HepG2 (cell line): Measurements from ENCODE around the gene FOXN3. TPM values are rescaled to one million over a fixed set of nuclear protein-coding genes. Genes with fewer than 3 reads are reported as not detected.

ENCODE experiments used
- CEBPB ChIP-seq: IDR thresholded peaks from 2 replicates; pipeline ENCODE4 v1.6.1; 2011; ENCODE audit warnings: low read depth, low read length, improper control_type of control experiment, borderline replicate concordance
- FOXK1 ChIP-seq: sonication (generic); formaldehyde crosslinking; IDR thresholded peaks from 2 replicates; pipeline ENCODE4 v1.4.0; 2020; ENCODE audit warnings: low read depth, missing genetic modification reagents, borderline replicate concordance
- LCORL ChIP-seq, 2 experiments: fragments of 450-650 bp in 1 of 2; sonication (generic) in 1 of 2; formaldehyde crosslinking in 1 of 2; IDR thresholded peaks; 2 replicates each; pipeline versions ENCODE4 v1.5.0 to v1.6.1; 2017 to 2020; ENCODE audit warnings: antibody characterized with exemption in 1 of 2, missing genetic modification reagents in 1 of 2
- NCOA1 ChIP-seq: sonication (generic); formaldehyde crosslinking; IDR thresholded peaks from 2 replicates; pipeline ENCODE4 v1.9.0; 2021; ENCODE audit warnings: missing genetic modification reagents
- NR2F6 ChIP-seq, 2 experiments: IDR thresholded peaks; 2 replicates each; pipeline ENCODE4 v1.6.1; 2016; ENCODE audit warnings: antibody characterized with exemption in 1 of 2, mild to moderate bottlenecking in 1 of 2
- POLR2G ChIP-seq: fragments of 200-400 bp; formaldehyde crosslinking; IDR thresholded peaks from 2 replicates; pipeline ENCODE4 v1.6.1; 2018; ENCODE audit warnings: mild to moderate bottlenecking, low read depth, low read length, moderate library complexity
- SMC3 ChIP-seq: IDR thresholded peaks from 2 replicates; pipeline ENCODE4 v1.6.1; 2011; ENCODE audit warnings: low read length, improper control_type of control experiment
- TCF7 ChIP-seq: sonication (generic); IDR thresholded peaks from 2 replicates; pipeline ENCODE4 v1.6.1; 2016; ENCODE audit warnings: antibody characterized with exemption, low read depth
- THAP11 ChIP-seq: IDR thresholded peaks from 2 replicates; pipeline ENCODE4 v1.6.1; 2016; ENCODE audit warnings: missing biosample characterization, missing genetic modification reagents
- ZFY ChIP-seq: sonication (generic); formaldehyde crosslinking; IDR thresholded peaks from 2 replicates; pipeline ENCODE4 v1.4.0; 2020; ENCODE audit warnings: missing genetic modification reagents
- ZKSCAN1 ChIP-seq: fragments of 150-350 bp; IDR thresholded peaks from 2 replicates; pipeline ENCODE4 v1.6.1; 2014; ENCODE audit warnings: low read length
- ZKSCAN5 ChIP-seq: sonication (generic); formaldehyde crosslinking; IDR thresholded peaks from 2 replicates; pipeline ENCODE4 v1.5.1; 2020; ENCODE audit warnings: mild to moderate bottlenecking, missing genetic modification reagents
- ZMAT3 ChIP-seq: sonication (generic); formaldehyde crosslinking; conservative IDR thresholded peaks from 2 replicates; pipeline ENCODE4 v1.7.0; 2021; ENCODE audit warnings: missing genetic modification reagents
- ZNF496 ChIP-seq: sonication (generic); formaldehyde crosslinking; IDR thresholded peaks from 2 replicates; pipeline ENCODE4 v1.8.1; 2023; ENCODE audit warnings: mild to moderate bottlenecking, moderate library complexity, missing genetic modification reagents; ENCODE audit not compliant: insufficient replicate concordance
- ZNF530 ChIP-seq: sonication (generic); formaldehyde crosslinking; IDR thresholded peaks from 2 replicates; pipeline ENCODE4 v1.5.0; 2020; ENCODE audit warnings: low read depth, mild to moderate bottlenecking, missing genetic modification reagents
- ZNF629 ChIP-seq: sonication (generic); formaldehyde crosslinking; conservative IDR thresholded peaks from 2 replicates; pipeline ENCODE4 v1.5.0; 2020; ENCODE audit warnings: missing genetic modification reagents
- ZNF891 ChIP-seq: sonication (generic); formaldehyde crosslinking; IDR thresholded peaks from 2 replicates; pipeline ENCODE4 v1.5.0; 2020; ENCODE audit warnings: mild to moderate bottlenecking, missing genetic modification reagents
- ZSCAN9 ChIP-seq: IDR thresholded peaks from 2 replicates; pipeline ENCODE4 v1.6.1; 2016; ENCODE audit warnings: borderline replicate concordance
- polyA plus RNA-seq, 8 experiments: library from polyadenylated mRNA; depleted of rRNA in 3 of 8; stranded (reverse) in 7 of 8; unstranded in 1 of 8; fragments of >200 nt; fragmentation: Illumina TruSeq in 4 of 8; extraction: Trizol in 4 of 8; gene quantifications; 2 replicates each; pipeline versions ENCODE4 v1.2.1 to v1.2.3, GENCODE V29; 2011 to 2016; ENCODE audit warnings: low read depth in 4 of 8, missing spikeins in 1 of 8, mixed read lengths in 1 of 8; ENCODE audit not compliant: insufficient read depth in 1 of 8
- total RNA-seq, 5 experiments: library from RNA; depleted of rRNA; stranded (reverse); fragments of >200 nt; fragmentation: Illumina TruSeq; extraction: Trizol; gene quantifications; 2 replicates each; pipeline ENCODE4 v1.2.3, GENCODE V29; 2016; ENCODE audit warnings: low read depth in 1 of 5
- TF ChIP-seq, protein P1 (sequence below): sonication (generic); formaldehyde crosslinking; IDR thresholded peaks from 2 replicates; pipeline ENCODE4 v1.5.0; 2020; ENCODE audit warnings: mild to moderate bottlenecking, missing genetic modification reagents
- TF ChIP-seq, protein P2 (sequence below): IDR thresholded peaks from 2 replicates; pipeline ENCODE4 v1.6.1; 2016; ENCODE audit warnings: low read depth, missing genetic modification reagents, missing compliant biosample characterization
- TF ChIP-seq, protein P3 (sequence below): sonication (generic); formaldehyde crosslinking; IDR thresholded peaks from 2 replicates; pipeline ENCODE4 v1.8.0; 2022; ENCODE audit warnings: low read depth, missing genetic modification reagents

FOXN3 gene
- total and polyA plus RNA-seq, 2 of the 13 experiments (the other 11 are each of a cell fraction or from before 2014, with no cell fraction given): 32.4 to 70.2 TPM

DNA sequence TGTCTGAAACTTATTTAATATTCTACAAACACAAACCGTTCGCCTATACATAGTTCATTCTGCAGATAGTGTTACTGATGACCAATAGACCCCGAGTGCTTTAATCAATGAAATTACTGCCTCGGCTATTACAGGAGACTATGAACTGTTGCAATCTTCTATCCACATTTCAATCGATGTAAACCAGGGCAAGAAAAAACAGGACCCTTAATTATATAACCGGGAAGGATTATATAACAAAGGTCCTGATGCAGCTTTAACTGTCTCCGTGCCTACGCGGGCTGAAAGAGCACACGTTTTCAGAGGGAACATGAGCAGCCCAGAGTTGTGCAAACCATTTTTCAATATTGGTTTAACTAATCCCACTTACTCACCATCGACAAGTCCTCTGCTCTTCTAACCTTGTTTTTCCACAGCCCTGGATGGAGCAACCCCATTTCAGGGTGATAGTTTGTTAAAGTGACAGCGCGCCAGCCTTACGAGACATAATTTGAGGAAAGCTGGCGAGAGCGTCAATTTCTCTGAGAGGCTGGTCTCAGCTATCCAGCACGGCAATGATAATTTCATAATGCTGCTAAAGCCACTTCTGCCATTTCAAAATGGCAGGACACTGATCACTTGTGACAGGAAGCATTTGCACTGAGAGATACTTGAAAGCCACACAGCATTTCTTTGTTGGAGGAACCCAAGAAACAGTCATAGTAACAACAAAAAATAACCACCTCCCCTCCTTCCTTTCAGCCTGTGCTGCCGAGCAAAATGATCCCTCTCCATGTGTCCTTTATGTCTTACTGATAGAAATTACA lies 184.6 kb downstream of the FOXN3 start (continued):
- peak; percentile 64 for TF ChIP-seq TCF7
- TF ChIP-seq, protein P1, sequence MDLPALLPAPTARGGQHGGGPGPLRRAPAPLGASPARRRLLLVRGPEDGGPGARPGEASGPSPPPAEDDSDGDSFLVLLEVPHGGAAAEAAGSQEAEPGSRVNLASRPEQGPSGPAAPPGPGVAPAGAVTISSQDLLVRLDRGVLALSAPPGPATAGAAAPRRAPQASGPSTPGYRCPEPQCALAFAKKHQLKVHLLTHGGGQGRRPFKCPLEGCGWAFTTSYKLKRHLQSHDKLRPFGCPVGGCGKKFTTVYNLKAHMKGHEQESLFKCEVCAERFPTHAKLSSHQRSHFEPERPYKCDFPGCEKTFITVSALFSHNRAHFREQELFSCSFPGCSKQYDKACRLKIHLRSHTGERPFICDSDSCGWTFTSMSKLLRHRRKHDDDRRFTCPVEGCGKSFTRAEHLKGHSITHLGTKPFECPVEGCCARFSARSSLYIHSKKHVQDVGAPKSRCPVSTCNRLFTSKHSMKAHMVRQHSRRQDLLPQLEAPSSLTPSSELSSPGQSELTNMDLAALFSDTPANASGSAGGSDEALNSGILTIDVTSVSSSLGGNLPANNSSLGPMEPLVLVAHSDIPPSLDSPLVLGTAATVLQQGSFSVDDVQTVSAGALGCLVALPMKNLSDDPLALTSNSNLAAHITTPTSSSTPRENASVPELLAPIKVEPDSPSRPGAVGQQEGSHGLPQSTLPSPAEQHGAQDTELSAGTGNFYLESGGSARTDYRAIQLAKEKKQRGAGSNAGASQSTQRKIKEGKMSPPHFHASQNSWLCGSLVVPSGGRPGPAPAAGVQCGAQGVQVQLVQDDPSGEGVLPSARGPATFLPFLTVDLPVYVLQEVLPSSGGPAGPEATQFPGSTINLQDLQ (CRISPR knock-in tag): no peak
- peak; percentile 76 for TF ChIP-seq FOXK1 (CRISPR knock-in tag)
- peak; percentile 69; the same call in 1 of the 2 replicates for TF ChIP-seq ZMAT3 (CRISPR knock-in tag)
- no peak for TF ChIP-seq ZNF891 (CRISPR knock-in tag)
- TF ChIP-seq ZKSCAN1: no peak
- no peak for TF ChIP-seq POLR2G
- TF ChIP-seq NR2F6 (IDR thresholded peaks at IDR 0.05): peak; percentile 75
- peak; percentile 78 for TF ChIP-seq NR2F6 (CRISPR knock-in tag; IDR thresholded peaks at IDR 0.05)
- TF ChIP-seq, protein P2, sequence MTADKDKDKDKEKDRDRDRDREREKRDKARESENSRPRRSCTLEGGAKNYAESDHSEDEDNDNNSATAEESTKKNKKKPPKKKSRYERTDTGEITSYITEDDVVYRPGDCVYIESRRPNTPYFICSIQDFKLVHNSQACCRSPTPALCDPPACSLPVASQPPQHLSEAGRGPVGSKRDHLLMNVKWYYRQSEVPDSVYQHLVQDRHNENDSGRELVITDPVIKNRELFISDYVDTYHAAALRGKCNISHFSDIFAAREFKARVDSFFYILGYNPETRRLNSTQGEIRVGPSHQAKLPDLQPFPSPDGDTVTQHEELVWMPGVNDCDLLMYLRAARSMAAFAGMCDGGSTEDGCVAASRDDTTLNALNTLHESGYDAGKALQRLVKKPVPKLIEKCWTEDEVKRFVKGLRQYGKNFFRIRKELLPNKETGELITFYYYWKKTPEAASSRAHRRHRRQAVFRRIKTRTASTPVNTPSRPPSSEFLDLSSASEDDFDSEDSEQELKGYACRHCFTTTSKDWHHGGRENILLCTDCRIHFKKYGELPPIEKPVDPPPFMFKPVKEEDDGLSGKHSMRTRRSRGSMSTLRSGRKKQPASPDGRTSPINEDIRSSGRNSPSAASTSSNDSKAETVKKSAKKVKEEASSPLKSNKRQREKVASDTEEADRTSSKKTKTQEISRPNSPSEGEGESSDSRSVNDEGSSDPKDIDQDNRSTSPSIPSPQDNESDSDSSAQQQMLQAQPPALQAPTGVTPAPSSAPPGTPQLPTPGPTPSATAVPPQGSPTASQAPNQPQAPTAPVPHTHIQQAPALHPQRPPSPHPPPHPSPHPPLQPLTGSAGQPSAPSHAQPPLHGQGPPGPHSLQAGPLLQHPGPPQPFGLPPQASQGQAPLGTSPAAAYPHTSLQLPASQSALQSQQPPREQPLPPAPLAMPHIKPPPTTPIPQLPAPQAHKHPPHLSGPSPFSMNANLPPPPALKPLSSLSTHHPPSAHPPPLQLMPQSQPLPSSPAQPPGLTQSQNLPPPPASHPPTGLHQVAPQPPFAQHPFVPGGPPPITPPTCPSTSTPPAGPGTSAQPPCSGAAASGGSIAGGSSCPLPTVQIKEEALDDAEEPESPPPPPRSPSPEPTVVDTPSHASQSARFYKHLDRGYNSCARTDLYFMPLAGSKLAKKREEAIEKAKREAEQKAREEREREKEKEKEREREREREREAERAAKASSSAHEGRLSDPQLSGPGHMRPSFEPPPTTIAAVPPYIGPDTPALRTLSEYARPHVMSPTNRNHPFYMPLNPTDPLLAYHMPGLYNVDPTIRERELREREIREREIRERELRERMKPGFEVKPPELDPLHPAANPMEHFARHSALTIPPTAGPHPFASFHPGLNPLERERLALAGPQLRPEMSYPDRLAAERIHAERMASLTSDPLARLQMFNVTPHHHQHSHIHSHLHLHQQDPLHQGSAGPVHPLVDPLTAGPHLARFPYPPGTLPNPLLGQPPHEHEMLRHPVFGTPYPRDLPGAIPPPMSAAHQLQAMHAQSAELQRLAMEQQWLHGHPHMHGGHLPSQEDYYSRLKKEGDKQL: peak; percentile 82
- no peak for TF ChIP-seq ZNF496
- peak; percentile 71 for TF ChIP-seq ZSCAN9 (CRISPR knock-in tag)
- TF ChIP-seq SMC3: peak; percentile 39; the same call in 1 of the 2 replicates
- no peak for TF ChIP-seq ZFY (CRISPR knock-in tag)
- no peak for TF ChIP-seq ZNF530 (CRISPR knock-in tag)
- TF ChIP-seq NCOA1: peak; percentile 91; the same call in 1 of the 2 replicates
- no peak for TF ChIP-seq LCORL (IDR thresholded peaks at IDR 0.05)
- TF ChIP-seq LCORL (CRISPR knock-in tag; IDR thresholded peaks at IDR 0.05): peak; percentile 86
- no peak for TF ChIP-seq ZNF629 (CRISPR knock-in tag)
- no peak for TF ChIP-seq ZKSCAN5 (CRISPR knock-in tag)
- TF ChIP-seq THAP11: peak; percentile 64
- TF ChIP-seq, protein P3, sequence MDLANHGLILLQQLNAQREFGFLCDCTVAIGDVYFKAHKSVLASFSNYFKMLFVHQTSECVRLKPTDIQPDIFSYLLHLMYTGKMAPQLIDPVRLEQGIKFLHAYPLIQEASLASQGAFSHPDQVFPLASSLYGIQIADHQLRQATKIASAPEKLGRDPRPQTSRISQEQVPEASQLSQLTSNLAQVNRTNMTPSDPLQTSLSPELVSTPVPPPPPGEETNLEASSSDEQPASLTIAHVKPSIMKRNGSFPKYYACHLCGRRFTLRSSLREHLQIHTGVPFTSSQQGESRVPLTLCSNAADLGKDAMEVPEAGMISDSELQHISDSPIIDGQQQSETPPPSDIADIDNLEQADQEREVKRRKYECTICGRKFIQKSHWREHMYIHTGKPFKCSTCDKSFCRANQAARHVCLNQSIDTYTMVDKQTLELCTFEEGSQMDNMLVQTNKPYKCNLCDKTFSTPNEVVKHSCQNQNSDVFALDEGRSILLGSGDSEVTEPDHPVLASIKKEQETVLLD (CRISPR knock-in tag): 0 out of 2 replicates have a peak, but pooled peaks have one; percentile 36
- peak; percentile 93 for TF ChIP-seq CEBPB
